ENCODE measurements around the gene MGP. TPM values are rescaled to one million over a fixed set of nuclear protein-coding genes. Genes with fewer than 3 reads are reported as not detected.
A peak's percentile ranks its signal among the peaks of the same experiment; 100 is the strongest.

The MGP gene
- total and polyA plus RNA-seq, 2 of the 8 experiments (the other 6 are each of a cell fraction or from before 2014, with no cell fraction given): not detected

DNA sequence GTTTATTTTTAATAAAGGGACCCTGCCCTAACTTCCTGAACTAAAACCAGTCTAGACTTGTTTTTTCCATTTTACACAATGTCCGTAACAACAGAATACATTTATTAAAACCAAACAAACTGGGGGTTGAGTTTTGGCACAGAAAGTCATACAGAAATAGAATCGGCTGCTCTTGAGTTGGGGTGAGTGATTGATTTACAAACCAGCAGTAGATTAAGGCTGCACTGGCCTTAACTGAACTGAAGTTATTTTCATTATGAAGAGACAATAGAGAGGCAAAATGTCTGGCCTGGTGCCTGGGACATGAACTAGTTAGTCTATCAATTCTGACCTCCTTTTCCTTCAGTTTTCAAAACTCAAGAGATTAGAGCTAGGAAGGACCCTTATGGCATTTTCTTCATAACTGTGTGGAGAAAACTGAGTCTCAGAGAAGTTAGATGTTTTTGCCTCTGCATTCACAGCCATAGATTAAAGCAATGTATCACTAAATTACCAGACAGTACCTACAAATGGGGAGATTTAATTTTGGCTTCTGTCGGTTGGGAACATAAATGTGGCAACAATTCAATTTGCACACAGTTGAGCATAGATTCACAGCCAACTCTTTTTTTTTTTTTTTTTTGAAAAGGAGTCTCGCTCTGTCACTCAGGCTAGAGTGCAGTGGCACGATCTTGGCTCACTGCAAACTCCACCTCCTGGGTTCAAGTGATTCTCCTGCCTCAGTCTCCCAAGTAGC, 19.8 kb upstream of the MGP start:
- Histone ChIP-seq H2AFZ (ENCODE audit: low read length) (0 out of 2 replicates have a peak overlapping the region, but pooled peaks have one; percentile 18), H3K18ac (ENCODE audit: extremely low read depth, low read length) (no peak overlapping the region), H3K79me1 (ENCODE audit: low read depth, low read length) (no peaks in the 10 kb centered on the region), H2BK5ac (ENCODE audit: low read depth, low read length) (no peak overlapping the region), H2AK5ac (ENCODE audit: low read depth, low read length) (no peak overlapping the region), H4K20me1 (replicated peaks in 1 of 2; ENCODE audit: control insufficient read depth in 1 of 2, insufficient read depth in 2 of 2, low read length in 2 of 2) (no peaks in the 10 kb centered on the region), H2BK15ac (ENCODE audit: low read length) (no peak overlapping the region), H3K9ac (replicated peaks in 1 of 4; ENCODE audit: extremely low read depth in 1 of 4, low read depth in 3 of 4, low read length in 3 of 4) (no peak overlapping the region), H2BK12ac (ENCODE audit: low read depth, low read length) (no peak overlapping the region), H3K4ac (replicated peaks; ENCODE audit: insufficient read length, low read depth, low read length) (no peak overlapping the region), H3K4me2 (ENCODE audit: insufficient read depth in 1 of 2, low read depth in 2 of 2, low read length in 2 of 2) (no peak overlapping the region), H3K79me2 (ENCODE audit: control insufficient read depth in 1 of 2, insufficient read depth in 2 of 2, low read length in 2 of 2) (no peaks in the 10 kb centered on the region), H3K9me3 (ENCODE audit: insufficient read depth in 2 of 2, low read depth in 1 of 2, low read length in 1 of 2) (no peaks in the 10 kb centered on the region), H3K4me3 (ENCODE audit: extremely low read depth in 1 of 4, insufficient read depth in 2 of 4, low read depth in 3 of 4, low read length in 4 of 4) (no peak overlapping the region), H3K4me1 (replicated peaks in 1 of 4; ENCODE audit: control insufficient read depth in 3 of 4, insufficient read depth in 4 of 4, low read length in 3 of 4) (no peaks in the 10 kb centered on the region), H3K36me3 (ENCODE audit: control insufficient read depth in 2 of 4, insufficient read depth in 4 of 4, low read length in 3 of 4) (no peaks in the 10 kb centered on the region), H2BK20ac (ENCODE audit: low read length) (no peak overlapping the region), H4K8ac (ENCODE audit: extremely low read depth, insufficient read depth, low read length) (no peak overlapping the region), H3K23me2 (ENCODE audit: low read depth, low read length) (no peaks in the 10 kb centered on the region), H4K91ac (replicated peaks; ENCODE audit: insufficient read length, low read length) (no peak overlapping the region), H3K27ac (ENCODE audit: low read depth, low read length) (no peak overlapping the region), H2BK120ac (replicated peaks; ENCODE audit: low read depth, low read length) (no peak overlapping the region), H3K56ac (replicated peaks; ENCODE audit: insufficient read length, low read depth, low read length) (no peak overlapping the region), H3K23ac (ENCODE audit: insufficient read length) (no peak overlapping the region), H3K27me3 (replicated peaks in 1 of 4; ENCODE audit: control insufficient read depth in 3 of 4, extremely low read depth in 1 of 4, insufficient read depth in 3 of 4, low read length in 3 of 4) (no peaks in the 10 kb centered on the region), H4K5ac (ENCODE audit: insufficient read length, low read depth, low read length) (no peak overlapping the region), H3K14ac (ENCODE audit: insufficient read length) (no peak overlapping the region)
- TF ChIP-seq, protein P1, sequence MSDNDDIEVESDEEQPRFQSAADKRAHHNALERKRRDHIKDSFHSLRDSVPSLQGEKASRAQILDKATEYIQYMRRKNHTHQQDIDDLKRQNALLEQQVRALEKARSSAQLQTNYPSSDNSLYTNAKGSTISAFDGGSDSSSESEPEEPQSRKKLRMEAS (IDR thresholded peaks at IDR 0.05): no peak
- TF ChIP-seq KDM1A (IDR thresholded peaks at IDR 0.05; ENCODE audit: borderline replicate concordance, low read length) (no peak), SAP30 (IDR thresholded peaks at IDR 0.05; ENCODE audit: insufficient read depth, insufficient replicate concordance, low read length) (no peak)
- no peak for DNase-seq (ENCODE audit: low read depth in 1 of 2, low spot score in 2 of 2)
- FAIRE-seq: no peak
- ChIA-PET POLR2A (ENCODE audit: partially characterized antibody) (no interaction called here), CTCF (ENCODE audit: partially characterized antibody) (no interaction called here)
- 89% methylated on average over 4 of the region's 5 CpGs; no CpG with 5 or more reads in 1 of the 2 experiments for WGBS, 2 experiments (ENCODE audit: extremely low coverage in 1 of 2, insufficient coverage in 1 of 2, insufficient read length in 1 of 2, insufficient replicate concordance in 2 of 2, low coverage in 1 of 2, low lambda C conversion rate in 2 of 2, missing lambda C conversion rate in 1 of 2)

Data from H1 (cell line).